ENCODE results near the gene NTRK1.

The NTRK1 gene

GRCh38 chr1:156911577-156912298 lies 51.1 kb downstream of the NTRK1 start:
- no peak overlapping the region for H3K4me3 ChIP-seq (ENCODE audit: low read depth, low read length)
- DNase-seq (ENCODE audit: low read depth), result no peak
- TF ChIP-seq, protein P1, sequence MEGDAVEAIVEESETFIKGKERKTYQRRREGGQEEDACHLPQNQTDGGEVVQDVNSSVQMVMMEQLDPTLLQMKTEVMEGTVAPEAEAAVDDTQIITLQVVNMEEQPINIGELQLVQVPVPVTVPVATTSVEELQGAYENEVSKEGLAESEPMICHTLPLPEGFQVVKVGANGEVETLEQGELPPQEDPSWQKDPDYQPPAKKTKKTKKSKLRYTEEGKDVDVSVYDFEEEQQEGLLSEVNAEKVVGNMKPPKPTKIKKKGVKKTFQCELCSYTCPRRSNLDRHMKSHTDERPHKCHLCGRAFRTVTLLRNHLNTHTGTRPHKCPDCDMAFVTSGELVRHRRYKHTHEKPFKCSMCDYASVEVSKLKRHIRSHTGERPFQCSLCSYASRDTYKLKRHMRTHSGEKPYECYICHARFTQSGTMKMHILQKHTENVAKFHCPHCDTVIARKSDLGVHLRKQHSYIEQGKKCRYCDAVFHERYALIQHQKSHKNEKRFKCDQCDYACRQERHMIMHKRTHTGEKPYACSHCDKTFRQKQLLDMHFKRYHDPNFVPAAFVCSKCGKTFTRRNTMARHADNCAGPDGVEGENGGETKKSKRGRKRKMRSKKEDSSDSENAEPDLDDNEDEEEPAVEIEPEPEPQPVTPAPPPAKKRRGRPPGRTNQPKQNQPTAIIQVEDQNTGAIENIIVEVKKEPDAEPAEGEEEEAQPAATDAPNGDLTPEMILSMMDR (IDR thresholded peaks at IDR 0.05; ENCODE audit: low read depth, low read length, missing control alignments), result no peak

DNA sequence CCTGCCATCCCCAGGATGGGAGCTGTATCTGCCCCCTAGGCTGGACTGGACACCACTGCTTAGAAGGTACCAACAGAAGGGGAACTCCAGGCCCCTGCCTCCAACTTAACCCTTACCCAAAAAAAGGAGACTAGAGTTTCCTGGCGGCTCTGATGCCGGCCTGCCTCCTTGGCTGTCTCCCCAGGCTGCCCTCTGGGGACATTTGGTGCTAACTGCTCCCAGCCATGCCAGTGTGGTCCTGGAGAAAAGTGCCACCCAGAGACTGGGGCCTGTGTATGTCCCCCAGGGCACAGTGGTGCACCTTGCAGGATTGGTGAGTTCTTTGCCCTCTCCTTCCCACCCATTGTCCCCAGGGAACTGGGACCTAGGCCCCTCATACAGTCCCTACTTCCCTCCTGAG lies 51.6 kb downstream of the NTRK1 start:
- no peak for DNase-seq (ENCODE audit: low read depth)
- TF ChIP-seq, protein P1 (IDR thresholded peaks at IDR 0.05; ENCODE audit: low read depth, low read length, missing control alignments), result no peak
- H3K4me3 ChIP-seq (ENCODE audit: low read depth, low read length), result no peak overlapping the region

DNA sequence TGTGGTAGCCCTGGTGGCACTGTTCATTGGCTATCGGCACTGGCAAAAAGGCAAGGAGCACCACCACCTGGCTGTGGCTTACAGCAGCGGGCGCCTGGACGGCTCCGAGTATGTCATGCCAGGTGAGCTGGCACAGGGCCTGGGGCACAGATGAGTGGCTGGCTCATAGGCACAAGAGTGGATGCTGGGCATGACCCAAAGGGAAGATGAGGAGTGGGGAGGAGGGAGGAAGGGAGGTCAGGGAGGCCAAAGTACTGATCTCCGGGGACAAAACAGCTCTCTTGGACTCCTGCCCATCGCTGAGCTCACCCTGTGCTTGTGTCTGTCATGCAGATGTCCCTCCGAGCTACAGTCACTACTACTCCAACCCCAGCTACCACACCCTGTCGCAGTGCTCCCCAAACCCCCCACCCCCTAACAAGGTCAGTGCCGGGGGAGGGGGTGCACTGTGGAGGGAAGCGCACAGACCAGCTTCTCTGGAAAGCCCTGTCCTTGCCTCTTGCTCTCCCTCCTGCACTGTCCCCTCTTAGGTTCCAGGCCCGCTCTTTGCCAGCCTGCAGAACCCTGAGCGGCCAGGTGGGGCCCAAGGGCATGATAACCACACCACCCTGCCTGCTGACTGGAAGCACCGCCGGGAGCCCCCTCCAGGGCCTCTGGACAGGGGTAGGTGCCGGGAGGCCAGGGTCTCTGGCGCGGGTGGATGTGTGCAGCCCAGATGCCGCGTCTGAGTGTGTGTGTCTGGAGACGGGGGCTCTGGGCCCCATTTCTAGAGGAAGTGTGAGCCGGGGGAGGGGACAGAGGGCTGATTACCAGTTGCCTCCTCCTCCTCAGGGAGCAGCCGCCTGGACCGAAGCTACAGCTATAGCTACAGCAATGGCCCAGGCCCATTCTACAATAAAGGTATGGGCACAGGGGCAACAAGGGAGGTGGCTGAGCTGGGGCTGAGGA lies 52.5 kb downstream of the NTRK1 start:
- DNase-seq (ENCODE audit: low read depth), result no peak
- TF ChIP-seq, protein P1 (IDR thresholded peaks at IDR 0.05; ENCODE audit: low read depth, low read length, missing control alignments), result no peak
- no peak overlapping the region for H3K4me3 ChIP-seq (ENCODE audit: low read depth, low read length)

- TF ChIP-seq, protein P1 (IDR thresholded peaks at IDR 0.05; ENCODE audit: low read depth, low read length, missing control alignments), result no peak
- H3K4me3 ChIP-seq (ENCODE audit: low read depth, low read length), result no peak overlapping the region
Measured at GRCh38 chr1:156913809-156914387, 53.2 kb downstream of the NTRK1 start.

GRCh38 chr1:156914440-156914856 lies 53.8 kb downstream of the NTRK1 start:
- H3K4me3 ChIP-seq (ENCODE audit: low read depth, low read length), result no peak overlapping the region
- no peak for DNase-seq (ENCODE audit: low read depth)
- TF ChIP-seq, protein P1 (IDR thresholded peaks at IDR 0.05; ENCODE audit: low read depth, low read length, missing control alignments), result no peak

More at GRCh38 chr1:156913809-156914387, 53.2 kb downstream of the NTRK1 start:
- DNase-seq (ENCODE audit: low read depth), result no peak

GRCh38 chr1:156920233-156921052 lies 59.8 kb downstream of the NTRK1 start, which contains the start of gene LRRC71:
TSS of gene LRRC71 (plus strand) at chr1:156920632. CDS start at chr1:156920804, 172 bp downstream.
- H3K4me3 ChIP-seq (ENCODE audit: low read depth, low read length), result no peak within 1 kb of the TSS
- DNase-seq (ENCODE audit: low read depth), result no peak
- TF ChIP-seq, protein P1 (IDR thresholded peaks at IDR 0.05; ENCODE audit: low read depth, low read length, missing control alignments), result peak; percentile 45

Measured in GM12864 (cell line).